Measurements from ENCODE around the gene MOSMO.
A peak's percentile ranks its signal among the peaks of the same experiment; 100 is the strongest.

The MOSMO gene

DNA sequence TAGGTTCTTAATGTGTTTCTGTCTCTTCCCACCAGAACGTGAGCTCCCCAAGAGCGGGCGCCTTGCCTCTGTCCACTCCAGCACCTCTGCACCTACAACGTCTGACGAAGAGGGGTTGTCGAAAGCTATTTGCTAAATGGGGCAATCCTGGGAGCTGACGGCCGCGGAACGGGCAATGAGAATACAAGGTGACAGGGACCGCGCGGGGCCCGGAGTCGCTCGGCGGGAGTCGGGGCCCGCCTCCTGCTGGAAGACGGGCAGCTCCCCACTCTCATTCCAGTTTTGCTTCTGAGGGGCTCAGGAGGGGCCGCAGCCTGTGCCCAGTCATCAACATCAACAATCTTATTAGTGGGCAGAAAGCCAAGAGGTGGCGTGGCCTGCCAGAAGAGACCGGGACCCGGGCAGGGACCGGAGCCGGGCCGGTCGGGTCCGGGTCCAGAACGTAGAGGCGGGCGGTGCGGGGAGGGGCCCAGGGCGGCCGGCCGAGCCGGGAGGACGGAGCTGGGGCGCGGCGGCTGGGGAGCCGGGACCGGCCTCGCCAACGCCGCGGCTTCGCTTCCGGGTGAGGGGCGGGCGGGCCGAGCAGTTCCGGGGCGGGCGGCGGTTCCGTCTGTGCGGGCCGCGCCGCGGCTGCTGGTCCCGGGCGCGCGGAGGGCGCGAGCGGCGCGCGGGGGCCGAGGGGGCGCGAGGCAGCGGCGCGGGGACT lies at the start of gene MOSMO:
Gene MOSMO, plus strand, starts transcription at position 603 of the 706 bp plus-strand sequence. CDS start 191 bp downstream, outside the sequence.
- TF ChIP-seq, protein P1, sequence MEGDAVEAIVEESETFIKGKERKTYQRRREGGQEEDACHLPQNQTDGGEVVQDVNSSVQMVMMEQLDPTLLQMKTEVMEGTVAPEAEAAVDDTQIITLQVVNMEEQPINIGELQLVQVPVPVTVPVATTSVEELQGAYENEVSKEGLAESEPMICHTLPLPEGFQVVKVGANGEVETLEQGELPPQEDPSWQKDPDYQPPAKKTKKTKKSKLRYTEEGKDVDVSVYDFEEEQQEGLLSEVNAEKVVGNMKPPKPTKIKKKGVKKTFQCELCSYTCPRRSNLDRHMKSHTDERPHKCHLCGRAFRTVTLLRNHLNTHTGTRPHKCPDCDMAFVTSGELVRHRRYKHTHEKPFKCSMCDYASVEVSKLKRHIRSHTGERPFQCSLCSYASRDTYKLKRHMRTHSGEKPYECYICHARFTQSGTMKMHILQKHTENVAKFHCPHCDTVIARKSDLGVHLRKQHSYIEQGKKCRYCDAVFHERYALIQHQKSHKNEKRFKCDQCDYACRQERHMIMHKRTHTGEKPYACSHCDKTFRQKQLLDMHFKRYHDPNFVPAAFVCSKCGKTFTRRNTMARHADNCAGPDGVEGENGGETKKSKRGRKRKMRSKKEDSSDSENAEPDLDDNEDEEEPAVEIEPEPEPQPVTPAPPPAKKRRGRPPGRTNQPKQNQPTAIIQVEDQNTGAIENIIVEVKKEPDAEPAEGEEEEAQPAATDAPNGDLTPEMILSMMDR (IDR thresholded peaks at IDR 0.05; ENCODE audit: control extremely low read depth, extremely low read depth, low read depth, missing control alignments): no peak
- peak; percentile 89 for DNase-seq (ENCODE audit: extremely low spot score)
- POLR2A ChIA-PET: interaction anchor here (0.5 to 1.0 kb wide), 3 partner anchors 9 to 217 kb away, joined by 3 to 5 read pairs (median 3); no protein-coding TSS in a partner anchor
- CTCF ChIA-PET: interaction anchor here (1.2 to 15.7 kb wide), 11 partner anchors 9 to 181 kb away, joined by 3 to 313 read pairs (median 6); no protein-coding TSS in a partner anchor

DNA sequence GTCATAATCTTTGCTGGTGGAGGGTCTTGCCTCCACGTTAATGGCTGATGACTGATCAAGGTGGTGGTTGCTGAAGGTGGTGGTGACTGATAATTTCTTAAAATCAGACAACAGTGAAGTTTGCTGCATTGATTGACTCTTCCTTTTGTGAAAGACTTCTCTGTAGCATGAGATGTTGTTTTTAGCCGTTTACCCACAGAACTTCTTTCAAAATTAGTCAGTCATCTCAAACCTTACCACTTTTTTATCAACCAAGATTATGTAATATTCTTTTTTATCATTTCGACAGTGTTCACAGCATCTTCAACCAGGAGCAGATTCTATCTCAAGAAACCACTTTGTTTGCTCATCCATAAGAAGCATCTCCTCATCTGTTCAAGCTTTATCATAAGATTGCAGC lies 48.9 kb upstream of the MOSMO start:
- TF ChIP-seq, protein P1 (IDR thresholded peaks at IDR 0.05; ENCODE audit: control extremely low read depth, extremely low read depth, low read depth, missing control alignments): no peak
- DNase-seq (ENCODE audit: extremely low spot score): no peak
- ChIA-PET CTCF (interaction anchor here (2.6 kb wide), 1 partner anchor 119 kb away, joined by 11 read pairs; no protein-coding TSS in a partner anchor), POLR2A (no interaction called here)

DNA sequence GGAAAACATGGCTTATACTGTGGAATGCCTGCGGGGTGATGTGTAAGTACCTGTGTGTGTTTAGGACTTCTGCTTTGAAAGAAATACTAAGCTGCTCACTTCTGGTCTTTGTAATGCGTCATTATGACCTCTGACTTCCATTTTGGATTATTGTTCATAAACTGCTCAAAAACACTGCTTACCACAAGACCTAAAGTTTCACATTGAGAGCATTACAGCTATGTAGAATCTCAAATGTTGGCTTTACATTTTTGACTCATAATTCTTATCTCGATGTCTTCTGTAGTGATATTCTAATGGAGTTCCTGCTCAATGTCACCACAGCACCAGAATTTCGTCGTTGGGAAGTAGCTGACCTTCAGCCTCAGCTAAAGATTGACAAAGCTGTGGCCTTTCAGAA lies 45.4 kb upstream of the MOSMO start:
- CTCF ChIA-PET: no interaction called here
- TF ChIP-seq, protein P1 (IDR thresholded peaks at IDR 0.05; ENCODE audit: control extremely low read depth, extremely low read depth, low read depth, missing control alignments): no peak
- no peak for DNase-seq (ENCODE audit: extremely low spot score)
- POLR2A ChIA-PET: no interaction called here

- POLR2A ChIA-PET: no interaction called here
- DNase-seq (ENCODE audit: extremely low spot score): no peak
- CTCF ChIA-PET: interaction anchor here (2.2 to 2.3 kb wide), 2 partner anchors 11 to 26 kb away, joined by 6 read pairs; partner anchors contain the start of gene UQCRC2
- TF ChIP-seq, protein P1 (IDR thresholded peaks at IDR 0.05; ENCODE audit: control extremely low read depth, extremely low read depth, low read depth, missing control alignments): no peak
These were observed 44.0 kb upstream of the MOSMO start for GRCh38 chr16:21963887-21964286.

DNA sequence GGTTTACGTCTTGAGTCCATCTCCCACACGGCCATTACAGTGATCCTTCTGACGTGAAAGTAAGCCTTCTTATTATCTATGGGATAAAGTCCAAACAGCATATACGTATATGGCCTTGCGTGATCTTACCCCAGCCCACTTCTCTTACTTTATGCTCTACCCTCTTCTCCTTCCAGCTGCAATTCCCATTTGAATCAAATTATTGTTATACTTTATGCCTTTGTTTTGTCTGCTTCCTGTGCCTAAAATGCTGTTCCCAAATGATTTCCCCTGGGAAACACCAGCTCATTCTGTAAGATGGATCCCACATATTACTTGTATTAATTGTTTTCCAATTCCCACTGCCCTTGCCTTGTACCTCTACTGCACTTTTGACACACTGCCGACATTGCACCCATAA lies 43.6 kb upstream of the MOSMO start:
- TF ChIP-seq, protein P1 (IDR thresholded peaks at IDR 0.05; ENCODE audit: control extremely low read depth, extremely low read depth, low read depth, missing control alignments): no peak
- DNase-seq (ENCODE audit: extremely low spot score): no peak
- CTCF ChIA-PET: interaction anchor here (2.2 to 2.3 kb wide), 2 partner anchors 11 to 26 kb away, joined by 6 read pairs; partner anchors contain the start of gene UQCRC2
- POLR2A ChIA-PET: no interaction called here

GRCh38 chr16:21971856-21972255 lies 36.1 kb upstream of the MOSMO start:
- no peak for DNase-seq (ENCODE audit: extremely low spot score)
- TF ChIP-seq, protein P1 (IDR thresholded peaks at IDR 0.05; ENCODE audit: control extremely low read depth, extremely low read depth, low read depth, missing control alignments): no peak
- POLR2A ChIA-PET: no interaction called here
- CTCF ChIA-PET: interaction anchor here (1.0 kb wide), 1 partner anchor 106 kb away, joined by 3 read pairs; no protein-coding TSS in a partner anchor
